Muscle of leg (tissue), 11 donors: ENCODE data around the gene ASAP3. TPM values are rescaled to one million over a fixed set of nuclear protein-coding genes. Genes with fewer than 3 reads are reported as not detected.

Experiments
- DNase-seq: peaks from one replicate; pipeline ENCODE4 v3.0.0; 2013
- H3K27ac ChIP-seq: one replicate; pipeline ENCODE4 v1.5.1; 2013; ENCODE audit warnings: mild to moderate bottlenecking, low read length, control low read depth
- H3K27me3 ChIP-seq: one replicate; pipeline ENCODE4 v1.6.1; 2013; ENCODE audit warnings: low read length; ENCODE audit not compliant: control insufficient read depth, insufficient read depth
- H3K36me3 ChIP-seq: one replicate; pipeline ENCODE4 v1.6.1; 2013; ENCODE audit warnings: low read length; ENCODE audit not compliant: control insufficient read depth, insufficient read depth
- H3K4me1 ChIP-seq: one replicate; pipeline ENCODE4 v1.6.1; 2013; ENCODE audit warnings: low read length; ENCODE audit not compliant: control insufficient read depth, insufficient read depth
- H3K4me3 ChIP-seq: one replicate; pipeline ENCODE4 v1.5.1; 2013; ENCODE audit warnings: low read length, control low read depth
- H3K9me3 ChIP-seq: replicated peaks from 2 replicates; pipeline ENCODE4 v1.6.1; 2013; ENCODE audit warnings: low read depth, low read length; ENCODE audit not compliant: control insufficient read depth
- WGBS: methylation state at CpG from one replicate; pipeline ENCODE4 v1.1.5; 2013; ENCODE audit warnings: missing lambda C conversion rate; ENCODE audit not compliant: insufficient coverage; 5-methylcytosine and 5-hydroxymethylcytosine counted together
- polyA plus RNA-seq, 8 donors: library from polyadenylated mRNA; unstranded; fragments of 120-200 nt; gene quantifications; one replicate each; pipeline versions ENCODE4 v1.2.1 to v1.2.3, GENCODE V29; 2013; ENCODE audit warnings: inconsistent platforms in 1 of 8, low replicate concordance in 1 of 8; ENCODE audit not compliant: insufficient read length in 8 of 8, insufficient read depth in 1 of 8
- total RNA-seq: library from RNA; stranded (reverse); fragments of 120-200 nt; gene quantifications from one replicate; pipeline ENCODE4 v1.2.4, GENCODE V29; 2013

Gene ASAP3
- total and polyA plus RNA-seq, 9 donors = 47.6 to 66.3 (median 54.1) TPM

DNA sequence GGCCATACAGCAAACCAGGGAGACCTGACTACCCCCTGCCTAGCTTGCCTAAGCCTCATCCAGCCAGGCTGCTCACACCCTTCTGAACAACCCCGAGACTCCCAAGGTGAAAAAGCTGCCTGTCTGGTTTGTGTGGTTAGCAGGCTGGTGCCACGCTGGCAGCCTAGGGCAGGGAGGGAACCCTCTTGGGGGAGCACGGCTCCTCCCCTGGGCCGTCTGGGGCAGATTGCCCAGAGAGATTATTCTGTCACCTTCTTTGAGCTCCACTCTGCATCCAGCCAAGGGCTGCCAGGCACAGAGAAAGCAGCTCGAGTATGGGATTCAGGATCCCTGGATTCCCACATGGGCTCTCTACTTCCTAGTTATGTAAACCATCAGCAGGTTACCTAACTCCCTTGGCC lies 32.0 kb downstream of the ASAP3 start:
- WGBS = 76% methylated on average over 4 of the region's 5 CpGs

DNA sequence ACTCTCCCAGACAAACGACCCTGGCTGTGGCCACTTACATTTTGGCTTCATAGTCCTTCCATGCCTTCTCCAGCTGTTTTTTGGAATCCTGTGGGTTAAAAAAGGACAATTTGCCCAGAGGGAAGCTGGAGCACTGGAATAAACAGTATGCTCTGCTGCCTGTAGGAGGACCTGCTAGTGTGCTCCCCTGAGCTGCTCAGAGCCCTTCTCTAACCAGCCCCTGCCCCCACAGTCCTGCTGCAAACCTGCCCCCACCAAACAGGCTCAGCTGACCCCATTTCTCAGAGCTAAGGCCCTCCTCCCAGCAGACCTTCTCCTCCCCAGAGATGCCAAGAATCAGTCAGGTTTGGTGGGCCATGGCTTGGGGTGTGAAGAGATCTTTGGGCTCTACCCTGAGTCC lies 32.5 kb downstream of the ASAP3 start:
- DNase-seq = no peak
- no peak overlapping the region for H3K27ac ChIP-seq
- peaks cover 19% of the 10 kb centered on the region for H3K4me1 ChIP-seq
- H3K4me3 ChIP-seq = no peak overlapping the region
- H3K9me3 ChIP-seq = no peaks in the 10 kb centered on the region
- peaks cover 62% of the 10 kb centered on the region for H3K36me3 ChIP-seq
- no peaks in the 10 kb centered on the region for H3K27me3 ChIP-seq
- WGBS = no CpG with 5 or more reads among the region's 1 CpG

More for the DNA sequence above, 32.0 kb downstream of the ASAP3 start:
- Histone ChIP-seq H3K9me3 (no peaks in the 10 kb centered on the region), H3K4me1 (peaks cover 23% of the 10 kb centered on the region), H3K27me3 (no peaks in the 10 kb centered on the region), H3K36me3 (peaks cover 64% of the 10 kb centered on the region), H3K27ac (no peak overlapping the region), H3K4me3 (no peak overlapping the region)
- no peak for DNase-seq

DNA sequence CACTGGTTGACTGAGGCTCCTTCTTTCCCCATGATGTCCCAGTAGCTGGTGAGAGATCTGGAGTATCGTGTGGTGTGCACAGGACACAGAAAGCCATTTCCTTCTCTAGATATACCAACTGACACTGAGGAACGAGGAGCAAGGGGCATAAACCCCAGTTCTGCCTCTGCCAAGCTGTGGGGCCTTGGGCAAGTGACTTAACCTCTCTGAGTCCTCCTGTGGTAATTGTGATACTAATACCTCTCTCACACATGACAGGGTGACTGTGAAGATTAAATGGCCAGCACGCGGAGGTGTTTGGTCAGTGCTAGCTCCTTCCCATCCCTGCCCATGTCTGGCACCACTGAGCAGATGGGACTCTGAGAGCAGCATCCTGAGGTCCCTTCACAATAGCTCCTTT lies 33.1 kb downstream of the ASAP3 start:
- H3K9me3 ChIP-seq = no peaks in the 10 kb centered on the region
- H3K4me3 ChIP-seq = no peak overlapping the region
- 81% methylated on average over 2 of the region's 4 CpGs for WGBS
- DNase-seq = no peak
- no peak overlapping the region for H3K27ac ChIP-seq
- peaks cover 13% of the 10 kb centered on the region for H3K4me1 ChIP-seq
- no peaks in the 10 kb centered on the region for H3K27me3 ChIP-seq
- H3K36me3 ChIP-seq = peaks cover 56% of the 10 kb centered on the region

DNA sequence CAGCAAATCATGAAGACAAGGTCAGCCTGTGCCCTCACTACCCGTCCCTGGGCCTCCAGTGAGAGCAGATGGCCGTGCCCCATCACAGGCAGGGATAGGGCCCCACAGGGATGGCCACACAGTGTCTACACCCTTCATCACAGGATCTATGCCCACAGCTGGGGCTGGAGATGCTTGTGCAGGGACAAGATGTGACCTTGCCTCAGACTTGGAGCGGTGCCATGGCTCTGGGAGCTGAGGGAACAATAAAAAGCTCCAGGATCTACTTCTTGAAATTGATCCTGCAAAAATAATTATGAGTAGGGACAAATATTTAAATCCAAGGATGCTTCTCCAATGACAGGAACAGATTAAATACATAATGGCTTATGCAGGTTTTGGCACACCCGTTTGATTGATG lies 34.0 kb downstream of the ASAP3 start:
- Histone ChIP-seq H3K27me3 (no peaks in the 10 kb centered on the region), H3K36me3 (peaks cover 51% of the 10 kb centered on the region), H3K4me1 (peaks cover 9% of the 10 kb centered on the region), H3K4me3 (no peak overlapping the region), H3K27ac (no peak overlapping the region), H3K9me3 (no peaks in the 10 kb centered on the region)
- 40% methylated on average over 1 of the region's 4 CpGs for WGBS
- DNase-seq = peak; percentile 83

DNA sequence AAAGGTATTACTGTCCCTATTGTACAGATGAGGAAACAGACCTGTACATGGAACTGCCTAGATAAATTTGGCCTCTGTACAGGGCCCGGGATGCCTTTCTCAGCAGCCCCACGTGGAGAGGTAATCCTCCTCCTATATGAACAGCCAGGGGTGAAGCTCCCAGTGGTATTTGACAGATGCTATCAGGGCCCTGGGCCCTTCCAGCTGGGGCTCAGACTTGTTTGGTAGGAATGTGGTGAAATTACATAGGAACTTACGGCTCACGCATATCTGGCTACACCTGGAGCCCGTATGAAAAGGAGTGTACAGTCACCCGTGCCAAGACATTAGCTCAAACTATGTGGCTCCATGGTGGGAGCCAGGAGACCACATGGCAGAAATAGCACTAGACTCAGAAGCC lies 34.7 kb downstream of the ASAP3 start:
- no peaks in the 10 kb centered on the region for H3K27me3 ChIP-seq
- no peak for DNase-seq
- H3K36me3 ChIP-seq = peaks cover 49% of the 10 kb centered on the region
- no peaks in the 10 kb centered on the region for H3K9me3 ChIP-seq
- H3K4me3 ChIP-seq = no peak overlapping the region
- H3K4me1 ChIP-seq = peaks cover 9% of the 10 kb centered on the region
- peak overlapping the region; percentile 60 for H3K27ac ChIP-seq
- 44% methylated on average over 4 of the region's 6 CpGs for WGBS

DNA sequence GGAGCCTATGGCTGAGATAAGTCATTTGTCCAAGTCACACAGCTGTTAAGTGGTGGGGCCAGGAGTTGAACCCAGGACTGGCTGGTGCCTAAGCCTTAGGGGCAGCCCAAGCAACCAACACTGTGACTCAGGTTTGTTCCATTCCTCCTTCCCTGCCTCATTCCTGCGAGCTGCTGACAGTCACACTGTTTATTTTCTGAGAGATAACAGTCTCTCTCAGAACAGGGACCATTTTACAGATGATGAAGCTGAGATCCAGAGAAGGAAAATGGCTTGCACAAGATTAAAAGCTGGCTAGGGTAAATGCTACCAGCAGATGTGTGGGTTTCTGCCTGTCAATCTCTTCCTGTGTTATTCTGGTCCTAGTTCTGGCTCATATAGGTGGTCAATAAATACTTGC lies 35.1 kb downstream of the ASAP3 start:
- no peak for DNase-seq
- H3K4me3 ChIP-seq = no peak overlapping the region
- H3K36me3 ChIP-seq = peaks cover 51% of the 10 kb centered on the region
- H3K4me1 ChIP-seq = peaks cover 9% of the 10 kb centered on the region
- no CpG with 5 or more reads among the region's 1 CpG for WGBS
- H3K27me3 ChIP-seq = no peaks in the 10 kb centered on the region
- H3K27ac ChIP-seq = no peak overlapping the region
- H3K9me3 ChIP-seq = no peaks in the 10 kb centered on the region

DNA sequence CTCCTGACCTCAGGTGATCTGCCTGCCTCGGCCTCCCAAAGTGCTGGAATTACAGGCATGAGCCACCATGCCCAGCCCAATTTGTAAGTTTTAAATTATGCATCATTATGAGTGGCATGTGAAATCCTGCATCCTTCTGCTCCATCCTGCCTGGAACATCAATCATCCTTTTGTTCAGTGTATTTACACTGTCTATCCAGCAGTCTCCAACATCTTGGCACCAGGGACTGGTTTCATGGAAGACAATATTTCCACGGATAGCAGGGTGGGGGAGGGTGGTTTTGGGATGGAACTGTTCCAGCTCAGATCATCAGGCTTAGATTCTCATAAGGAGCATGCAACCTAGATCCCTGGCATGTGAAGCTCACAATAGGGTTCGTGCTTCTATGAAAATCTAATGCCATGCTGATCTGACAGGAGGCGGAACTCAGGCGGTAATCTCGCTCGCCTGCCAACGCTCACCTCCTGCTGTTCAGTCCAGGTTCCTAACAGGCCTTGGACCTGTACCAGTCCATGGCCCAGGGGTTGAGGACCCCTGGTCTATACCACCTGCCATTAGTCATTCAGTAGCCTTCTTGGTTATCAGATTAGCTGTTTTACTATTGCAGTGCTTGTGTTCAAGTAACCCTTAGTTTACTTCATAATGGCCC lies 37.2 kb downstream of the ASAP3 start:
- Histone ChIP-seq H3K27ac (no peak overlapping the region), H3K27me3 (no peaks in the 10 kb centered on the region), H3K4me3 (no peak overlapping the region), H3K36me3 (peaks cover 42% of the 10 kb centered on the region), H3K9me3 (no peaks in the 10 kb centered on the region), H3K4me1 (peaks cover 9% of the 10 kb centered on the region)
- WGBS = 91% methylated on average over 7 of the region's 8 CpGs
- no peak for DNase-seq

DNA sequence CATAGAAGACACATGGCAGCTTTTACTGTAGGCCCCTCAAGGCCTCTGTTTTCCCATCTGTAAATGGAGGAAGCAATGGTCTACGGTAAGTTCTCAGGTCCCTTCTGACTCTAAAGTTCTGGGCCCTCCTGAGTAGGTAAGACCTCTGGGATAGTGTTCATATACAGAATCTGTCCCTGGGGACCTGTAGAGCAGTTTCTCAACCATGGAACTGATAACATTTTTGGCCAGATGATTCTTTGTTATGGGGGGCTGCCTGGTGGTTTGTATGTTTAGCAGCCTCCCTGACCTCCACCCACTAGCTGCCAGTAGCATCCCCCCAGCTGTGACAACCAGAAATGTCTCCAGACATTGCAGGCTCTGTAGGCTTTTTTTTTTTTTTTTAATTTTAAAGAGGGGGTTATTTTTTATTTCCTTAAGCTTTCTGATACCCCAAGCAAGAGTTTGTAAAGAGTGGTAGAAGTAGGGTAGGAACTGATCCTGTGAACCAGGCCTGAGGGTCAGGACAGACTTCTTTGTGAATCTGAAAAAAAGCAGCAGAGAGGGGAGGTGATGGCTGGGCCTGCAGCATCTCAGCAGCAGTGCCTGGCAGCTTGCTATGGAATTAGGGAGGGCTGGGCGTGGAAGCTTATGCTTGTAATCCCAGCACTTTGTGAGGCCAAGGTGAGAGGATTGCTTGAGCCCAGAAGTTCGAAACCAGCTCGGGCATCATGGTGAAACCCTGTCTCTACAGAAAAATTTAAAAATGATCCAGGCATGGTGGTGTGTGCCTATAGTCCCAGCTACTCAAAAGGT lies 39.2 kb downstream of the ASAP3 start:
- peaks cover 41% of the 10 kb centered on the region for H3K36me3 ChIP-seq
- WGBS = 81% methylated on average over 4 of the region's 4 CpGs

DNA sequence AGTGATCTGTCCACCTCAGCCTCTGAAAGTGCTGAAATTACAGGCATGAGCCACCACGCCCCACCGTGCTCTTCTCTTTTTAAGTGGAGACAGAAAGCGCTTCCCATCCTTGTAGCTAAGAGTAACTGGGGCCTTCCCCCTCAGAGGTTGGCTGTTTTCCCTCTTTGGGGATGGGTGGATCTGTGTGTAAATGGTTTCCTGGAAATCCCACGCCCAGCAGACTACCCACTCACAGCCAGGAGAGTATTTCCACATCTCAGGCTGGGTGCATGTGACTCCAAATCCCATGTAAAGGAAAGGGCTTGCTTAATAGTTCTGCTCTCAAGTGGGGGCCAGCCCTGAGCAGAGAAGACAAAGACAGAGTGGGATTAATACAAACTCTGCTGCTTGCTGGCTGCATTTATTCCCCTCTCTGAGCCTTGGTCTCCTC lies 39.9 kb downstream of the ASAP3 start:
- 67% methylated on average over 1 of the region's 4 CpGs for WGBS
- Histone ChIP-seq H3K4me1 (no peaks in the 10 kb centered on the region), H3K9me3 (no peaks in the 10 kb centered on the region), H3K27ac (peak overlapping the region; percentile 52), H3K36me3 (peaks cover 37% of the 10 kb centered on the region), H3K27me3 (no peaks in the 10 kb centered on the region), H3K4me3 (no peak overlapping the region)
- DNase-seq = peak; percentile 89

More for the DNA sequence above, 39.2 kb downstream of the ASAP3 start:
- peaks cover 7% of the 10 kb centered on the region for H3K4me1 ChIP-seq
- no peak overlapping the region for H3K4me3 ChIP-seq
- H3K27me3 ChIP-seq = no peaks in the 10 kb centered on the region
- DNase-seq = no peak
- H3K27ac ChIP-seq = peak overlapping the region; percentile 52
- H3K9me3 ChIP-seq = no peaks in the 10 kb centered on the region

DNA sequence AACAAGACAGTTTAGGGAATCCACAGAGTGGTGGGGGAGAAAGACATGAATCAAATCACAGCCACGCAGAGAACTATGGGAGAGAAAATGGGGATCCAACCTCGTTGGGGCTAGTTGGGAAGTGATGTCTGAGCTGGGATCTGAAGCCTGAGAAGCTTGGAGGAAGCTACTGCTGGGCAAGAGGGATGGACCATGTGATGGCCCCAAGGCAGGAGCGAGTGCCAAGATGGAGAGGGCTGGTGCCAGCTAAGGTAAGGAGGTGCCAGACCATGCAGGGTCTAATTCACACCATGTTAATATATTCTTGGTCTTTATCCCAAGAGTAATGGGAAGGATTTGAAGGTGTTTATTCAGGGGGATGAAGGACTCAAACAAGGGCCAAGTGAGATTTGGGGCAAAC lies 41.2 kb downstream of the ASAP3 start:
- Histone ChIP-seq H3K4me1 (no peaks in the 10 kb centered on the region), H3K4me3 (no peak overlapping the region), H3K27me3 (no peaks in the 10 kb centered on the region), H3K9me3 (no peaks in the 10 kb centered on the region), H3K27ac (no peak overlapping the region), H3K36me3 (peaks cover 47% of the 10 kb centered on the region)
- WGBS = 59% methylated on average over 2 of the region's 3 CpGs
- no peak for DNase-seq
